Gastroesophageal sphincter (tissue), 4 donors: ENCODE measurements around the gene TBX6. TPM values are rescaled to one million over a fixed set of nuclear protein-coding genes. Genes with fewer than 3 reads are reported as not detected.

Experiments
- ATAC-seq: fragments of 150-250 bp; one replicate; pipeline ENCODE4 v1.9.1; 2016; ENCODE audit warnings: mild to moderate bottlenecking, moderate library complexity
- H3K27ac ChIP-seq, 4 donors: fragments of 200-600 bp; sonication (generic) in 3 of 4; 1 replicate in 3 of 4; 2 replicates in 1 of 4; pipeline ENCODE4 v1.5.1; 2016 to 2019
- H3K27me3 ChIP-seq: fragments of 200-600 bp; sonication (generic); one replicate; pipeline ENCODE4 v1.5.1; 2019
- H3K36me3 ChIP-seq, 2 donors: fragments of 200-600 bp; sonication (generic); one replicate each; pipeline ENCODE4 v1.5.1; 2019; ENCODE audit warnings: control low read depth in 1 of 2
- H3K4me1 ChIP-seq, 3 donors: fragments of 200-600 bp; sonication (generic); 1 replicate in 2 of 3; 2 replicates in 1 of 3; pipeline ENCODE4 v1.5.1; 2016 to 2019; ENCODE audit warnings: control low read depth in 2 of 3
- H3K4me3 ChIP-seq, 2 donors: fragments of 200-600 bp; sonication (generic); one replicate each; pipeline ENCODE4 v1.5.1; 2019; ENCODE audit warnings: mild to moderate bottlenecking in 1 of 2, moderate library complexity in 1 of 2
- H3K9me3 ChIP-seq, 3 donors: fragments of 200-600 bp; sonication (generic); one replicate each; pipeline ENCODE4 v1.5.1; 2017 to 2019; ENCODE audit warnings: control low read depth in 2 of 3
- EP300 ChIP-seq: sonication (generic); formaldehyde crosslinking; IDR thresholded peaks from one replicate; pipeline ENCODE4 v1.6.1; 2017; ENCODE audit warnings: antibody characterized with exemption, mild to moderate bottlenecking
- POLR2A ChIP-seq, 2 donors: fragments of 450-650 bp; IDR thresholded peaks; one replicate each; pipeline ENCODE4 v1.6.1; 2017; ENCODE audit warnings: antibody characterized with exemption in 2 of 2, mild to moderate bottlenecking in 2 of 2, moderate library complexity in 1 of 2
- POLR2AphosphoS5 ChIP-seq: sonication (generic); formaldehyde crosslinking; IDR thresholded peaks from one replicate; pipeline ENCODE4 v1.6.1; 2017; ENCODE audit warnings: antibody characterized with exemption
- WGBS, 2 donors: methylation state at CpG; one replicate each; pipeline ENCODE4 v1.1.5; 2018; ENCODE audit warnings: low coverage in 1 of 2; 5-methylcytosine and 5-hydroxymethylcytosine counted together
- total RNA-seq, 4 donors: library from RNA; depleted of rRNA; stranded (reverse); fragments of >200 nt; gene quantifications; one replicate each; pipeline ENCODE4 v1.1.0, GENCODE V29; 2016
- TF ChIP-seq, protein P1 (sequence below), 4 experiments: fragments of 200-600 bp in 2 of 4; fragments of 450-650 bp in 2 of 4; sonication (generic) in 1 of 4; IDR thresholded peaks; one replicate each; pipeline ENCODE4 v1.5.1; 2017 to 2019; ENCODE audit warnings: antibody characterized with exemption in 4 of 4, mild to moderate bottlenecking in 2 of 4, moderate library complexity in 2 of 4

The TBX6 gene
- total RNA-seq, 4 donors from 2014 or later, result 0.40 to 0.84 (median 0.45) TPM

GRCh38 chr16:30040221-30040620, 51.5 kb downstream of the TBX6 start:
- no peak for ATAC-seq
- Histone ChIP-seq H3K9me3 (no peaks in the 10 kb centered on the region), H3K36me3 (no peaks in the 10 kb centered on the region), H3K4me1 (no peaks in the 10 kb centered on the region), H3K27ac (no peak overlapping the region), H3K27me3 (peaks cover 59% of the 10 kb centered on the region), H3K4me3 (no peak overlapping the region)
- 46 to 62% methylated on average over 5 of the region's 5 CpGs for WGBS, 2 donors
- TF ChIP-seq EP300 (no peak), POLR2AphosphoS5 (no peak), POLR2A (IDR thresholded peaks at IDR 0.05) (no peak)
- TF ChIP-seq, protein P1, sequence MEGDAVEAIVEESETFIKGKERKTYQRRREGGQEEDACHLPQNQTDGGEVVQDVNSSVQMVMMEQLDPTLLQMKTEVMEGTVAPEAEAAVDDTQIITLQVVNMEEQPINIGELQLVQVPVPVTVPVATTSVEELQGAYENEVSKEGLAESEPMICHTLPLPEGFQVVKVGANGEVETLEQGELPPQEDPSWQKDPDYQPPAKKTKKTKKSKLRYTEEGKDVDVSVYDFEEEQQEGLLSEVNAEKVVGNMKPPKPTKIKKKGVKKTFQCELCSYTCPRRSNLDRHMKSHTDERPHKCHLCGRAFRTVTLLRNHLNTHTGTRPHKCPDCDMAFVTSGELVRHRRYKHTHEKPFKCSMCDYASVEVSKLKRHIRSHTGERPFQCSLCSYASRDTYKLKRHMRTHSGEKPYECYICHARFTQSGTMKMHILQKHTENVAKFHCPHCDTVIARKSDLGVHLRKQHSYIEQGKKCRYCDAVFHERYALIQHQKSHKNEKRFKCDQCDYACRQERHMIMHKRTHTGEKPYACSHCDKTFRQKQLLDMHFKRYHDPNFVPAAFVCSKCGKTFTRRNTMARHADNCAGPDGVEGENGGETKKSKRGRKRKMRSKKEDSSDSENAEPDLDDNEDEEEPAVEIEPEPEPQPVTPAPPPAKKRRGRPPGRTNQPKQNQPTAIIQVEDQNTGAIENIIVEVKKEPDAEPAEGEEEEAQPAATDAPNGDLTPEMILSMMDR (IDR thresholded peaks at IDR 0.05), result no peak

Other genes starting within 250 kb of the TBX6 start
- 100 to 1,000 TPM; 119 to 167 (median 130) TPM for gene CDIPT, start 228.7 kb downstream of the TBX6 start, total RNA-seq
- gene SEZ6L2, start 192.4 kb downstream of the TBX6 start, total RNA-seq, result 1 to 10 TPM in 3 of 4 donors, not detected in 1; 1.1 to 1.6 (median 1.1) TPM
- under 1 TPM in 1 of 4 donors, not detected in 3; 0.42 TPM for gene ASPHD1, start 191.4 kb downstream of the TBX6 start, total RNA-seq
- 10 to 100 TPM; 12.0 to 30.7 (median 20.1) TPM for gene KCTD13, start 165.7 kb downstream of the TBX6 start, total RNA-seq
- 100 to 1,000 TPM in 2 of 4 donors, 10 to 100 TPM in 2; 89.1 to 131 (median 100) TPM for gene TMEM219, start 129.8 kb downstream of the TBX6 start, total RNA-seq
- 10 to 100 TPM; 38.4 to 62.1 (median 46.5) TPM for gene TAOK2, start 118.1 kb downstream of the TBX6 start, total RNA-seq
- gene HIRIP3, start 96.3 kb downstream of the TBX6 start, total RNA-seq, result 10 to 100 TPM; 25.6 to 31.4 (median 28.2) TPM
- 10 to 100 TPM; 40.9 to 82.2 (median 74.4) TPM for gene INO80E, start 95.7 kb downstream of the TBX6 start, total RNA-seq
- under 1 TPM in 3 of 4 donors, not detected in 1; 0.77 to 0.81 (median 0.78) TPM for gene DOC2A, start 80.9 kb downstream of the TBX6 start, total RNA-seq
- not detected for gene C16orf92, start 68.7 kb downstream of the TBX6 start, total RNA-seq
- not detected for gene TLCD3B, start 60.7 kb downstream of the TBX6 start, total RNA-seq
- gene ALDOA, start 26.2 kb downstream of the TBX6 start, total RNA-seq, result 1,000 to 10,000 TPM; 1,018 to 1,914 (median 1,258) TPM
- 10 to 100 TPM; 41.2 to 58.5 (median 48.6) TPM for gene PPP4C, start 15.9 kb downstream of the TBX6 start, total RNA-seq
- gene YPEL3, start 4.3 kb upstream of the TBX6 start, total RNA-seq, result 100 to 1,000 TPM in 1 of 4 donors, 10 to 100 TPM in 3; 76.9 to 105 (median 80.2) TPM
- 1 to 10 TPM; 1.1 to 3.1 (median 1.9) TPM for gene GDPD3, start 21.6 kb upstream of the TBX6 start, total RNA-seq
- 10 to 100 TPM; 39.2 to 61.4 (median 48.4) TPM for gene MAPK3, start 31.3 kb upstream of the TBX6 start, total RNA-seq
- 10 to 100 TPM in 3 of 4 donors, 1 to 10 TPM in 1; 8.6 to 32.0 (median 13.1) TPM for gene CORO1A, start 91.7 kb upstream of the TBX6 start, total RNA-seq
- gene BOLA2B, start 101.7 kb upstream of the TBX6 start, total RNA-seq, result 10 to 100 TPM; 72.7 to 98.8 (median 88.4) TPM
- 10 to 100 TPM in 2 of 4 donors, 1 to 10 TPM in 2; 7.8 to 21.2 (median 13.5) TPM for gene SLX1A, start 102.0 kb upstream of the TBX6 start, total RNA-seq
- 10 to 100 TPM in 1 of 4 donors, 1 to 10 TPM in 2, not detected in 1; 5.1 to 10.4 (median 8.8) TPM for gene SULT1A3, start 107.3 kb upstream of the TBX6 start, total RNA-seq
- gene NPIPB13, start 156.6 kb upstream of the TBX6 start, total RNA-seq, result 1 to 10 TPM in 2 of 4 donors, under 1 TPM in 2; 0.32 to 7.0 (median 2.5) TPM